Endothelial cell of umbilical vein (primary cell): ENCODE results near the gene MYO16. TPM values are rescaled to one million over a fixed set of nuclear protein-coding genes. Genes with fewer than 3 reads are reported as not detected.

ENCODE experiments used
- BruUV-seq: library from RNA; stranded (reverse); fragments of 400-500 nt; replicated peaks from 2 replicates; lab custom pipeline; 2021; lab: Mats Ljungman, UMichigan
- CTCF ChIA-PET: fragments of 300-600, 350-600 bp; sonication (Branson Sonifier 250); formaldehyde crosslinking; loops from one replicate; lab custom pipeline; 2021; ENCODE audit warnings: antibody characterized with exemption, inconsistent platforms; lab: Charles Lee
- POLR2A ChIA-PET: fragments of 300-600, 350-600 bp; sonication (Branson Sonifier 250); formaldehyde crosslinking; loops from one replicate; lab custom pipeline; 2021; ENCODE audit warnings: antibody characterized with exemption, inconsistent platforms; lab: Charles Lee
- DNase-seq: peaks from one replicate; pipeline ENCODE4 v3.0.0-alpha.2; 2011; ENCODE audit warnings: low read depth, low spot score
- FAIRE-seq: peaks from 2 replicates; lab custom pipeline; 2011; peaks lifted over from hg19 to GRCh38; lab: Jason Lieb, UNC
- H2AFZ ChIP-seq: 2 replicates; pipeline ENCODE4 v1.6.0; 2012; ENCODE audit warnings: low read depth, low read length, control low read depth, inconsistent platforms
- H3K27ac ChIP-seq: 2 replicates; pipeline ENCODE4 v1.5.1; 2011; ENCODE audit warnings: low read depth, mild to moderate bottlenecking, control low read depth, low read length, moderate library complexity; ENCODE audit not compliant: insufficient read depth
- H3K27me3 ChIP-seq, 2 experiments: 2 replicates each; pipeline versions ENCODE4 v1.6.0 to v1.6.1; 2011; ENCODE audit warnings: low read length in 2 of 2, mixed read lengths in 1 of 2; ENCODE audit not compliant: control insufficient read depth in 2 of 2, insufficient read depth in 2 of 2
- H3K36me3 ChIP-seq, 2 experiments: 2 replicates in 1 of 2; 3 replicates in 1 of 2; pipeline ENCODE4 v1.5.1; 2011; ENCODE audit warnings: low read length in 2 of 2, mild to moderate bottlenecking in 1 of 2, moderate library complexity in 1 of 2; ENCODE audit not compliant: control insufficient read depth in 2 of 2, insufficient read depth in 2 of 2; ENCODE audit errors: extremely low read depth in 1 of 2
- H3K4me1 ChIP-seq: 3 replicates; pipeline ENCODE4 v1.5.1; 2011; ENCODE audit warnings: mild to moderate bottlenecking, low read length; ENCODE audit not compliant: control insufficient read depth, insufficient read depth; ENCODE audit errors: extremely low read depth
- H3K4me2 ChIP-seq: 2 replicates; pipeline ENCODE4 v1.6.1; 2011; ENCODE audit warnings: low read length, control low read depth, mixed read lengths; ENCODE audit not compliant: insufficient read depth
- H3K4me3 ChIP-seq, 3 experiments: fragments of 200-600 bp in 1 of 3; sonication (generic), shearing (Covaris generic) in 1 of 3; replicated peaks in 1 of 3; 2 replicates each; pipeline ENCODE4 v1.5.1; 2011 to 2016; ENCODE audit warnings: control low read depth in 3 of 3, low read length in 3 of 3, mild to moderate bottlenecking in 2 of 3, inconsistent platforms in 1 of 3, low read depth in 1 of 3, moderate library complexity in 1 of 3; ENCODE audit not compliant: insufficient read depth in 1 of 3
- H3K79me2 ChIP-seq: 2 replicates; pipeline ENCODE4 v1.6.0; 2012; ENCODE audit warnings: low read length, inconsistent platforms; ENCODE audit not compliant: control insufficient read depth, insufficient read depth
- H3K9ac ChIP-seq: replicated peaks from 2 replicates; pipeline ENCODE3; 2011; ENCODE audit warnings: low read length, control low read depth; ENCODE audit not compliant: insufficient read depth; ENCODE audit errors: extremely low read depth
- H3K9me1 ChIP-seq: replicated peaks from 3 replicates; pipeline ENCODE4 v1.6.0; 2011; ENCODE audit warnings: mild to moderate bottlenecking, low read length; ENCODE audit not compliant: control insufficient read depth, insufficient read depth; ENCODE audit errors: extremely low read depth
- H3K9me3 ChIP-seq: replicated peaks from 2 replicates; pipeline ENCODE4 v1.5.1; 2012; ENCODE audit warnings: low read length, inconsistent platforms; ENCODE audit not compliant: control insufficient read depth, insufficient read depth
- H4K20me1 ChIP-seq: replicated peaks from 2 replicates; pipeline ENCODE3; 2011; ENCODE audit warnings: mild to moderate bottlenecking, low read length; ENCODE audit not compliant: control insufficient read depth, insufficient read depth; ENCODE audit errors: extremely low read depth
- EZH2 ChIP-seq: IDR thresholded peaks from 2 replicates; pipeline ENCODE4 v1.6.1; 2012; ENCODE audit warnings: borderline replicate concordance, low read depth, mild to moderate bottlenecking, moderate library complexity, low read length, inconsistent platforms; ENCODE audit not compliant: severe bottlenecking
- FOS ChIP-seq: IDR thresholded peaks from 2 replicates; pipeline ENCODE4 v1.6.1; 2011; ENCODE audit warnings: mild to moderate bottlenecking, low read length, moderate library complexity, borderline replicate concordance; ENCODE audit not compliant: insufficient read depth
- GATA2 ChIP-seq: IDR thresholded peaks from 2 replicates; pipeline ENCODE4 v1.7.0; 2011; ENCODE audit warnings: low read depth, mild to moderate bottlenecking, moderate library complexity, mixed read lengths, low read length; ENCODE audit not compliant: insufficient read length, insufficient read depth
- JUN ChIP-seq: IDR thresholded peaks from 2 replicates; pipeline ENCODE4 v1.6.1; 2011; ENCODE audit warnings: borderline replicate concordance, low read depth; ENCODE audit not compliant: insufficient read length, insufficient read depth
- MAX ChIP-seq: IDR thresholded peaks from 2 replicates; pipeline ENCODE4 v1.6.1; 2011; ENCODE audit not compliant: insufficient read depth, insufficient read length
- MYC ChIP-seq: IDR thresholded peaks from one replicate; pipeline ENCODE4 v1.6.1; 2011; ENCODE audit warnings: mild to moderate bottlenecking, low read depth, low read length
- POLR2A ChIP-seq: IDR thresholded peaks from 2 replicates; pipeline ENCODE4 v1.6.1; 2012; ENCODE audit warnings: low read depth, mild to moderate bottlenecking, control low read depth, low read length
- POLR2AphosphoS5 ChIP-seq: IDR thresholded peaks from 2 replicates; pipeline ENCODE4 v1.6.1; 2012; ENCODE audit warnings: low read depth, mild to moderate bottlenecking, control low read depth, low read length, moderate library complexity; ENCODE audit not compliant: insufficient read depth
- dilution Hi-C: fragments of 300-500 bp; cut with MboI; formaldehyde crosslinking; loops from one replicate; pipeline ENCODE4 v1.15.0; 2019; ENCODE audit warnings: low sequenced_read_pairs; ENCODE audit not compliant: extremely low pct_ligation_motif_present
- intact Hi-C: fragments of 100-400 bp; cut with micrococcal nuclease; formaldehyde crosslinking; loops from one replicate; pipeline ENCODE4 v1.10.0; 2022
- polyA plus RNA-seq, 4 experiments: library from polyadenylated mRNA; depleted of rRNA in 3 of 4; stranded (reverse) in 3 of 4; unstranded in 1 of 4; fragments of >200 nt; gene quantifications; 2 replicates each; pipeline versions ENCODE4 v1.2.1 to v1.2.3, GENCODE V29; 2011 to 2012; ENCODE audit warnings: missing spikeins in 1 of 4
- total RNA-seq: library from RNA; stranded (reverse); gene quantifications from 2 replicates; pipeline ENCODE4 v1.2.3, GENCODE V29; 2021
- TF ChIP-seq, protein P1 (sequence below), 2 donors: IDR thresholded peaks; 1 replicate in 1 of 2; 2 replicates in 1 of 2; pipeline ENCODE4 v1.5.1; 2011; ENCODE audit warnings: low read length in 2 of 2, mild to moderate bottlenecking in 2 of 2, moderate library complexity in 2 of 2, control low read depth in 1 of 2, inconsistent platforms in 1 of 2, low read depth in 1 of 2; ENCODE audit not compliant: insufficient read depth in 1 of 2; ENCODE audit errors: extremely low read depth in 1 of 2

The MYO16 gene
- total and polyA plus RNA-seq, 2 donors (not counting 3 experiments of a cell fraction or from before 2014, with no cell fraction given): 0.03 to 0.04 TPM

- Histone ChIP-seq H3K79me2 (no peaks in the 10 kb centered on the region), H3K4me1 (no peaks in the 10 kb centered on the region), H4K20me1 (no peaks in the 10 kb centered on the region), H3K4me2 (no peak overlapping the region), H3K9me3 (peaks cover 9% of the 10 kb centered on the region), H3K27me3 (no peaks in the 10 kb centered on the region), H3K36me3 (no peaks in the 10 kb centered on the region), H3K9ac (no peak overlapping the region), H2AFZ (no peak overlapping the region), H3K4me3 (no peak overlapping the region), H3K9me1 (no peaks in the 10 kb centered on the region), H3K27ac (no peak overlapping the region)
- CTCF ChIA-PET: no interaction called here
- intact Hi-C loops (no loop called here), dilution Hi-C loops (no loop called here)
- no peak for DNase-seq
- no TSS peak for BruUV-seq
- POLR2A ChIA-PET: no interaction called here
- no peak for FAIRE-seq
- TF ChIP-seq MYC (no peak), POLR2AphosphoS5 (no peak), GATA2 (no peak), JUN (no peak), FOS (no peak), POLR2A (no peak), EZH2 (no peak), MAX (no peak)
- TF ChIP-seq, protein P1, sequence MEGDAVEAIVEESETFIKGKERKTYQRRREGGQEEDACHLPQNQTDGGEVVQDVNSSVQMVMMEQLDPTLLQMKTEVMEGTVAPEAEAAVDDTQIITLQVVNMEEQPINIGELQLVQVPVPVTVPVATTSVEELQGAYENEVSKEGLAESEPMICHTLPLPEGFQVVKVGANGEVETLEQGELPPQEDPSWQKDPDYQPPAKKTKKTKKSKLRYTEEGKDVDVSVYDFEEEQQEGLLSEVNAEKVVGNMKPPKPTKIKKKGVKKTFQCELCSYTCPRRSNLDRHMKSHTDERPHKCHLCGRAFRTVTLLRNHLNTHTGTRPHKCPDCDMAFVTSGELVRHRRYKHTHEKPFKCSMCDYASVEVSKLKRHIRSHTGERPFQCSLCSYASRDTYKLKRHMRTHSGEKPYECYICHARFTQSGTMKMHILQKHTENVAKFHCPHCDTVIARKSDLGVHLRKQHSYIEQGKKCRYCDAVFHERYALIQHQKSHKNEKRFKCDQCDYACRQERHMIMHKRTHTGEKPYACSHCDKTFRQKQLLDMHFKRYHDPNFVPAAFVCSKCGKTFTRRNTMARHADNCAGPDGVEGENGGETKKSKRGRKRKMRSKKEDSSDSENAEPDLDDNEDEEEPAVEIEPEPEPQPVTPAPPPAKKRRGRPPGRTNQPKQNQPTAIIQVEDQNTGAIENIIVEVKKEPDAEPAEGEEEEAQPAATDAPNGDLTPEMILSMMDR (IDR thresholded peaks at IDR 0.05; ENCODE audit: extremely low read depth in 1 of 2, insufficient read depth in 1 of 2, low read depth in 1 of 2, low read length in 2 of 2): no peak
Observed at GRCh38 chr13:108618233-108618632, 11.2 kb upstream of the MYO16 start.
